ENCODE results near the gene TIMM50. TPM values are rescaled to one million over a fixed set of nuclear protein-coding genes. Genes with fewer than 3 reads are reported as not detected.

The TIMM50 gene
- total and polyA plus RNA-seq, 8 donors = 35.0 to 106 (median 50.5) TPM

GRCh38 chr19:39434123-39435076 lies 46.2 kb upstream of the TIMM50 start:
- intact Hi-C loops (cut with DNase I; ENCODE audit: low total_unique reads) = no loop called here
- TF ChIP-seq POLR2A (IDR thresholded peaks at IDR 0.05) (no peak), CTCF (IDR thresholded peaks at IDR 0.05) (no peak), POLR2AphosphoS5 (IDR thresholded peaks at IDR 0.05) (no peak), EP300 (IDR thresholded peaks at IDR 0.05) (no peak)

DNA sequence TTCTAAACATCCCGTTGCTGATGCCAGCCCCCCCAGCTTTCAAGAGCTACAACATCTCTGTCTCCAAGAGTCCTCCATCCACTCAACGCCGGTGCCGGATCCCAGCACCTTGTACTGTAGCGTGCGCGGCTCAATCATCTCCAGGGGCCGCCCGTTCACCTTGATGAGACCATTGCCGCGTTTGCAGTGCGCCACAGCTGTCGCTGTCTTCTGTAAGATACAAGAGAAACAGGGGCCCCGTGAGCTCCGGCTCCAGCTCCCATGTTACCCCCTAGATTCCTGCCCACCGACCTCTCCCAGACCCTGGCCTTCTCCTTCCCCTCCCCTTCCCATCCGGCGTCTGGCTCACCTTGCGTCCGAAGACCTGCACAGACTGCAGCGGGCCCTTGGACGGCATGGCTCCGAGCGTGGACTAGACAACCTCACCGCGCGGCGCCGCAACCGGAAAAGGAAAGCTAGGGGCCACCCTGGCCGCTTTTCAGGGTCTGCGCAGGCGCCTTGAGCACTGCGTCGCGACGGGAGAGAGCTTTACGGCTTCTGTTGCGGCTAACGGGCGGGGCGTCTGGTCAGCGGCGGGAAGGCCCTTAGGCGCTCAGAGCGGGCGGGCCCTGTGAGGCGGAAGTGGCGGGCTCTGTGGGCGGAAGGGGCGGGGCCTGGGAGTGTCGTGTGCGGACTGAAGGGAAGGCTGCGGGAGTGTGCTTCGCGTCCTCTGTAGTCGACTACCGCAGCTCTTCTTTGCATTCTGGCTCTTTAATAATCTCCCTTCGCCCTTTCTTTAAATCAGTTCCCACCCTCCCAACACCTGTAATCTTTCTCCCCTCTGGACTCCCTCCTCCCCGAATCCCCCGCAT lies 44.9 kb upstream of the TIMM50 start, which contains the start of gene RPS16:
TSS of gene RPS16 (minus strand) at position 451 of the 851 bp plus-strand sequence. CDS start at position 397, 54 bp downstream.
- intact Hi-C loops (cut with DNase I; ENCODE audit: low total_unique reads) = no loop called here
- peak; percentile 99 for DNase-seq
- no peaks in the 10 kb centered on the region for H3K9me3 ChIP-seq
- peaks cover 30 to 32% (median 30%) of the 10 kb centered on the region in 4 donors for H3K36me3 ChIP-seq
- H3K4me1 ChIP-seq = peaks cover 33 to 63% (median 43%) of the 10 kb centered on the region in 4 donors
- H3K27ac ChIP-seq = peak within 1 kb of the TSS; percentile 83 to 95 (median 89)
- H3K27me3 ChIP-seq = no peaks in the 10 kb centered on the region
- H3K4me3 ChIP-seq = peak within 1 kb of the TSS; percentile 87 to 96 (median 90)
- TF ChIP-seq CTCF (IDR thresholded peaks at IDR 0.05) (peak in 1 of 7 experiments; percentile 30), POLR2AphosphoS5 (IDR thresholded peaks at IDR 0.05) (peak; percentile 98 to 100 (median 99)), POLR2A (IDR thresholded peaks at IDR 0.05) (peak in 2 of 4 donors; percentile 92 to 94), EP300 (IDR thresholded peaks at IDR 0.05) (no peak)
- 0 to 1% (median 0%) methylated on average over 45 to 61 of the region's 61 CpGs for WGBS, 5 donors

More at GRCh38 chr19:39434123-39435076, 46.2 kb upstream of the TIMM50 start:
- Histone ChIP-seq H3K4me3 (peak overlapping the region; percentile 87 to 96 (median 90)), H3K36me3 (peaks cover 30 to 32% (median 30%) of the 10 kb centered on the region in 4 donors), H3K4me1 (peaks cover 30 to 62% (median 41%) of the 10 kb centered on the region in 4 donors), H3K9me3 (no peaks in the 10 kb centered on the region), H3K27ac (peak overlapping the region in 4 of 5 donors; percentile 87 to 95 (median 90)), H3K27me3 (no peaks in the 10 kb centered on the region)
- no peak for DNase-seq
- 44 to 60% (median 52%) methylated on average over 10 of the region's 10 CpGs for whole genome bisulfite sequencing, 5 donors

DNA sequence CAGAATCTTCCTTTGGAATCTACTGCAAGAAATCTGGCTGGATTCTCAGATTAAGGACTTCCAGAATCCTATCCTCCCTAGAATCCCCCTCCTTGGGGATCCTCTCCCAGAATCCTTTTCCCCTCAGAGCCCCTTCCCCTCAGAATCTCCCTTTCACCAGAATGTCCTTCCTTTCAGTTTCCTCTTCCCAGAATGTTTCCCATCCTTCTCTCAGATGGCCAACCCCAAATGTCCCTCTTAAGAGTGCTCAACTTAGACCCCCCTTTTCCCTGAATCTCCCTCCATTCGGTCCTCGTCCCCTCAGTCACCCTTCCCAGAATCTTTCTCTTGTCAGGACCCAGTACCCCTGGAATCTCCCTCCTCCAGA lies 44.3 kb upstream of the TIMM50 start:
- Histone ChIP-seq H3K27me3 (no peaks in the 10 kb centered on the region), H3K9me3 (no peaks in the 10 kb centered on the region), H3K27ac (peak overlapping the region; percentile 76 to 95 (median 89)), H3K4me1 (peaks cover 29 to 59% (median 39%) of the 10 kb centered on the region in 4 donors), H3K4me3 (peak overlapping the region; percentile 87 to 96 (median 90)), H3K36me3 (peaks cover 30 to 32% (median 30%) of the 10 kb centered on the region in 4 donors)
- DNase-seq = peak in 1 of 2 donors; percentile 47
- intact Hi-C loops (cut with DNase I; ENCODE audit: low total_unique reads) = no loop called here
- no peak for TF ChIP-seq POLR2AphosphoS5 (IDR thresholded peaks at IDR 0.05)
- no peak for TF ChIP-seq POLR2A (IDR thresholded peaks at IDR 0.05)
- TF ChIP-seq EP300 (IDR thresholded peaks at IDR 0.05) = no peak
- no peak for TF ChIP-seq CTCF (IDR thresholded peaks at IDR 0.05)
- WGBS, 5 donors = 0 to 14% (median 0%) methylated on average over 2 of the region's 2 CpGs
